HepG2 (cell line): ENCODE data around the gene PLCD4.

ENCODE experiments used
- CTCF ChIP-seq: sonication (generic); formaldehyde crosslinking; IDR thresholded peaks from 2 replicates; pipeline ENCODE4 v1.5.0; 2020; ENCODE audit warnings: mild to moderate bottlenecking, missing genetic modification reagents, moderate library complexity
- ELF1 ChIP-seq: sonication (generic); formaldehyde crosslinking; IDR thresholded peaks from 2 replicates; pipeline ENCODE4 v1.4.0; 2020; ENCODE audit warnings: missing genetic modification reagents
- ETV6 ChIP-seq: sonication (generic); formaldehyde crosslinking; conservative IDR thresholded peaks from 2 replicates; pipeline ENCODE4 v1.4.0; 2020; ENCODE audit warnings: missing genetic modification reagents
- EZH2 ChIP-seq: conservative IDR thresholded peaks from 2 replicates; pipeline ENCODE4 v1.6.1; 2012; ENCODE audit warnings: mild to moderate bottlenecking, low read depth, low read length, moderate library complexity
- PREB ChIP-seq: sonication (generic); formaldehyde crosslinking; IDR thresholded peaks from 2 replicates; pipeline ENCODE4 v1.4.0; 2020; ENCODE audit warnings: missing genetic modification reagents
- REST ChIP-seq, 2 experiments: IDR thresholded peaks; 2 replicates each; pipeline ENCODE4 v1.6.1; 2011 to 2012; ENCODE audit warnings: low read length in 2 of 2, borderline replicate concordance in 1 of 2, low read depth in 1 of 2, mild to moderate bottlenecking in 1 of 2, moderate library complexity in 1 of 2
- RFX5 ChIP-seq: IDR thresholded peaks from 2 replicates; pipeline ENCODE4 v1.6.1; 2011; ENCODE audit warnings: low read depth, low read length, improper control_type of control experiment
- ZNF143 ChIP-seq: sonication (generic); formaldehyde crosslinking; IDR thresholded peaks from 2 replicates; pipeline ENCODE4 v1.4.0; 2020; ENCODE audit warnings: missing genetic modification reagents
- ZNF335 ChIP-seq: sonication (generic); formaldehyde crosslinking; IDR thresholded peaks from 2 replicates; pipeline ENCODE4 v1.4.0; 2020; ENCODE audit warnings: missing genetic modification reagents
- ZNF431 ChIP-seq: sonication (generic); formaldehyde crosslinking; IDR thresholded peaks from 2 replicates; pipeline ENCODE4 v1.9.0; 2022; ENCODE audit warnings: missing genetic modification reagents, low read depth, mild to moderate bottlenecking, borderline replicate concordance
- ZNF639 ChIP-seq: conservative IDR thresholded peaks from 2 replicates; pipeline ENCODE4 v1.6.1; 2018; ENCODE audit warnings: missing genetic modification reagents
- ZNF7 ChIP-seq: IDR thresholded peaks from 2 replicates; pipeline ENCODE4 v1.6.1; 2016; ENCODE audit warnings: missing biosample characterization, missing genetic modification reagents
- ZNF766 ChIP-seq: sonication (generic); formaldehyde crosslinking; IDR thresholded peaks from 2 replicates; pipeline ENCODE4 v1.5.0; 2020; ENCODE audit warnings: missing genetic modification reagents, borderline replicate concordance

GRCh38 chr2:218663901-218664300 is 56.2 kb downstream of the PLCD4 start:
- TF ChIP-seq ZNF639 (CRISPR knock-in tag) (no peak), ZNF335 (CRISPR knock-in tag) (no peak), ELF1 (CRISPR knock-in tag) (no peak), ZNF431 (CRISPR knock-in tag) (no peak), EZH2 (no peak), ZNF143 (no peak), ZNF7 (no peak), REST (IDR thresholded peaks at IDR 0.05; ENCODE audit: borderline replicate concordance in 1 of 2, low read depth in 1 of 2, low read length in 2 of 2) (no peak), ZNF766 (CRISPR knock-in tag) (no peak), ETV6 (CRISPR knock-in tag) (no peak), PREB (CRISPR knock-in tag) (no peak), CTCF (CRISPR knock-in tag) (no peak), RFX5 (no peak)
